ENCODE measurements around the gene TARS1.

TARS1 gene

DNA sequence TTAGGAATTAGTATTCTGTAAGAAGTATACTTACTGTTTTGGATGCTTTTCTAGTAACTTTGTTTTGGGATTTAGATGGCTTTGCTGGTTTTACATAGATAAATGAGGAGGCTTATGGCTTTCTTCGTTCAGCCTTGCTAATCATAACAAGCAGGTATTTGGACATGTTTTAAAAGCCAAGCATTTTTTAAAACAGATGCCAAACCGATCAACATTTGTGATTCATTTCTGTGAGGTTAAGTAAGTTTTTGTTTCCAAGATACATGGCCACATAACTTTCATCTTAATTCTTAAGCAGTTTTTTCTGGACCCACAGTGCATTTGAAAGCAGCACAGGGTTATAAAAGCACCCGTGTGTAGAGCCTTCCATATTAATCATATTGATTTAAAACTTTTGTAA, 21.7 kb downstream of the TARS1 start:
- TF ChIP-seq GATA3 (IDR thresholded peaks at IDR 0.05; ENCODE audit: low read depth, low read length) = no peak
- no peak for TF ChIP-seq GATA2 (IDR thresholded peaks at IDR 0.05; ENCODE audit: low read depth, low read length)

DNA sequence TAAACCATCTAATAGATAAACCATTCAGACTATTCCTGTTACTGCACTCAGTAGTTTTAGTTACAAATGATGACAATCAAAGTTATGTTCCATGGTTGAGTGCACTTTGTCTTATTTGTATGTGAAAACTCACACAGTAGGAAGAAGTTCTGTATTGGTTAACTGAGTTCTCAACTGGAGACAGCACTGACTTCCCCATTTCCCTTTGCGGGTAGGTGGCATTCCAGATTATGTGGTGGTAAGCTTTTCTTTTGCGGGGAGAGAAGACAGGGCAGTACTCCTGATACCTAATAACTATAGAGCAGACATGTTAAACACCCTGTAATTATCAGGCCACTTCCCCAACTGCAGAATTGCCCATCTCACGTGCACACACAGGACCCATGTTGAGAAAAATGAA, 24.4 kb downstream of the TARS1 start:
- no peak for TF ChIP-seq GATA3 (IDR thresholded peaks at IDR 0.05; ENCODE audit: low read depth, low read length)
- no peak for TF ChIP-seq GATA2 (IDR thresholded peaks at IDR 0.05; ENCODE audit: low read depth, low read length)

DNA sequence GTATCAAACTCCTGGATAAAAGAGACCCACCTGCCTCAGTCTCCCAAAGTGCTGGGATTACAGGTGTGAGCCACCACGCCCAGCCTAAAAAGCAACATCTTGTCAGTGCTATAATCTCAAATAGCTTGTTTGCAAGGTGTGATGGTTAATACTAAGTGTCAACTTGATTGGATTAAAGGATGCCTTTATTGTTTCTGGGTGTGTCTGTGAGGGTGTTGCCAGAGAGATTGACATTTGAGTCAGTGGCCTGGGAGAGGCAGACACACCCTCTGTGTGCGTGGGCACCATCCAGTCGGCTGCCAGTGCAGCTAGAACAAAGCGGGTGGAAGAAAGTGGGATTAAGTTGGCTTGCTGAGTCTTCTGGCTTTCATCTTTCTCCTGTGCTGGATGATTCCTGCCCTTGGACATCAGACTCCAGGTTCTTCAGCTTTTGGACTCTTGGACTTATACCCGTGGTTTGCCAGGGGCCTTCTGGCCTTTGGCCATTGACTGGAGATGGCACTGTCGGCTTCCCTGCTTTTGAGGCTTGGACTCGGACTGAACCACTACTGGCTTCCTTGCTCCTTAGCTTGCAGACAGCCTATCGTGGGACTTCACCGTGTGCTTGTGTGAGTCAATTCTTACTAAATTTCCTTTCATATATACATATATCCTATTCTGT, 28.1 kb downstream of the TARS1 start:
- TF ChIP-seq GATA2 (IDR thresholded peaks at IDR 0.05; ENCODE audit: low read depth, low read length) (no peak), GATA3 (IDR thresholded peaks at IDR 0.05; ENCODE audit: low read depth, low read length) (no peak)

DNA sequence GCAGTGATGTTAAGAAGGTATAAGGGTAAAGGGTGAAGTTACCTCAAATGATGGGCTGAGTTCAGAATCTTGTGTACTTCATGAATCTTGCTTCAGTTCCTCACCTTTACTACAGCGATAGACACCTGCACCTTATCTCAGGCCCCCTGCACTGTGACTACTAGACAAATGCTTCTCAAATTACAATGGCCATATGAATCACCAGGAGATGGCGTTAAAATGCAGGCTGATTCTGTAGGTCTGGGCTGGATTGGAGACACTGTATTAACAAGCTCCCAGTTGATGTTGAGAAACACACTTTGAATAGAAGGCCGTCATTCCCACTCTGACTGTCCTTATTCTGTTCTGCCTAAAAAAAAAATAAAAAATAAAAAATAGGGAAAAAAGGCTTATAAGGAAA, 29.8 kb downstream of the TARS1 start:
- TF ChIP-seq GATA3 (IDR thresholded peaks at IDR 0.05; ENCODE audit: low read depth, low read length) = no peak
- no peak for TF ChIP-seq GATA2 (IDR thresholded peaks at IDR 0.05; ENCODE audit: low read depth, low read length)

DNA sequence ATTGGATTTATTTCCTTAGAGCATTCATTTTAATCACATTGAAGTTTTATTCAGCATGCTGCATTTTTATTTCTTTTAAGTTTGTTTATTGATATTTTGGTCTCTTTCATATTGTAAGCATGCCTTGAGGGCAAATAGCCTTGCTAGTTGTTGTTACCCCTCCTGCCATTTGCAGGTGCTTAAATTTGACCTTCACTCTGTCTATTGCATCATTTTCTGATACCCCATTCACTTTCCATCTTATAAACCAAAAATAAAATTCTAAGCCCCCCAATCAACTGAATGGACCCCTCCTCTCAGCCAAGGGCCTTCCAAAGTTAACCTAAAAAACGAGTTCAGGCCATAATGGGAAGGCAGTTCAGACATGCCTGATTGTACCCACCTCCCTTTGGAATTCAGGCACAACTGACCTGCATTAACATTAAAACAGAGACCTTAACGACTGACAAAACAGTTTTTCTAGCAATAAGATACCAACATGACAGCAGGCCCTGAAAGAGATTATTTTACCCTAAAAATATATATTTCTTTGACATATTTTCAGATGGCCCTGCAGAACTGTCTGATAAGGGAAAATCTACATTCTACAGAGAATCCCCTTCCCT, 32.1 kb downstream of the TARS1 start:
- no peak for TF ChIP-seq GATA3 (IDR thresholded peaks at IDR 0.05; ENCODE audit: low read depth, low read length)
- TF ChIP-seq GATA2 (IDR thresholded peaks at IDR 0.05; ENCODE audit: low read depth, low read length) = no peak

DNA sequence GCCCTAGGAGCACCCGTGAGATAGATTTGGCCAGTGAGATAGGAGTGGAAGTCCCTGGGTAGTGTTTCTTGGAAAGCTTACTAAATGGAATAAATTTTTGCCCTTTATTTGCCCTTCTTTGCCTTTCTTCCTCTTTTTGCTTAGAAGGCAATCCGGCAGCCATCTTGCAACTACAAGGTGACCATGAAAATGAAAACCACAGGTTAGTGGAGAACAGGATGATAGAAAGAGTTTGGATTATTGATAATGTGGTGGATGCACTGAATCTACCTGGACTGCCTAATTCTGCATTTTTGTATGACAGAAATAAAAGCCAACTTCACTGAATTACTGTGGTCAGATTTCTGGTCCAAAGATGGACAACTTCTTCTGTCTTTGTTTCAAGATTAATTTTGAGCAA, 33.2 kb downstream of the TARS1 start:
- TF ChIP-seq GATA3 (IDR thresholded peaks at IDR 0.05; ENCODE audit: low read depth, low read length) (no peak), GATA2 (IDR thresholded peaks at IDR 0.05; ENCODE audit: low read depth, low read length) (no peak)

DNA sequence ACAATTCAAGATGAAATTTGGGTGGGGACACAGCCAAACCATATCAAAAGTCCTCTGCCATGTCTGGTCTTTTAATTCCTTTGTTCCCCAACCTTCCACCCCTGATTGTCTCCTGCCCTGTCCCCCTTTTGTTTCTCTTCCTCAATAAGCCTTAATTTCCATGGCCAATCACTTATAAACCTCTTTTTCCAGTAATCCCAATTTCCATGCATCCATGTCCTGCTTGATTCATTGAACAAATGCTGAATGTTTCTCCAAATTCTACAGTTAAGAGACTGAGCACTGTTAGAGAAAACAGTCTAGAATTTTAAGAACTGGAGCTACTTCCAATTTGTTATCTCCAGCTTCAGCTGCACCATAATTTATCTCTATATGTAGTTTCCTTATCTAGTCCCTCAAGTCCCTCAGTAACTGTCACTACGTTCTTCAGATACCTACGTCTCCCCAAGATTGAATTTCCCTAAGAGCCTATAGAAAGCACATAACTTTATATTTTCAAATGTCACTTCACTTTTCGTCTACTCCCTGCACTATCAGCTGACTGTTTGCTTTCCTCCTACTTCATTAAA, 34.2 kb downstream of the TARS1 start:
- TF ChIP-seq GATA2 (IDR thresholded peaks at IDR 0.05; ENCODE audit: low read depth, low read length) = no peak
- TF ChIP-seq GATA3 (IDR thresholded peaks at IDR 0.05; ENCODE audit: low read depth, low read length) = no peak

DNA sequence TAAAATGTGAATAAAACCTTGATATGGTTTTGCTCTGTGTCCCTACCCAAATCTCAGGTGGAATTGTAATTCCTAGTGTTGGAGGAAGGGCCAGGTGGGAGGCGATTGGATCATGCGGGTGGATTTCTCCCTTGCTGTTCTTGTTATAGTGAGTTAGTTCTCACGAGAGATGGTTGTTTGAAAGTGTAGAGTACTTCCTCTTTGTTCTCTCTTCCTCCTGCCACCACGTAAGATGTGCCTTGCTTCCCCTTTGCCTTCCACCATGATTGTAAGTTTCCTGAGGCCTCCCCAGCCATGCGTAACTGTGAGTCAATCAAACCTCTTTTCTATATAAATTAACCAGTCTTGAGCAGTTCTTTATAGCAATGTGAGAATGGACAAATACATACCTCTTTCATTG, 34.9 kb downstream of the TARS1 start:
- TF ChIP-seq GATA3 (IDR thresholded peaks at IDR 0.05; ENCODE audit: low read depth, low read length) = no peak
- TF ChIP-seq GATA2 (IDR thresholded peaks at IDR 0.05; ENCODE audit: low read depth, low read length) = no peak

DNA sequence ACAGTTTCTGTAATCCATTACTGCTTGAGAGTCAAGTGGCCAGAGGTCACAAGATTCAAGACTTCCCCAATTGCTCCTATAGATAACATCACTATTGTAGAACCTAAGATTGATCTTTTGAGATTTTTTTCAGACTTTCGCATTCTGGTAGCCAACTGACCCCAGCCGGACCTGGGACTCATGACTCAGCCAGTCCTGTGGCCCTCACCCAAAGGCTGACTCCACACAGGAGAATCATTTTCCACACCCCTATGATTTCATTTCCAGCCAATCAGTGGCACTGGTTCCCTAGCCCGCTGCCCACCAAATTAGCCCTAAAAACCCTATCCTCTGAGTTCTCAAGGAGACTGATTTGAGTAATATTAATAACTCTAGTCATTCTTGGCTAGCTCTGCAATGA, 36.2 kb downstream of the TARS1 start:
- TF ChIP-seq GATA3 (IDR thresholded peaks at IDR 0.05; ENCODE audit: low read depth, low read length) = no peak
- TF ChIP-seq GATA2 (IDR thresholded peaks at IDR 0.05; ENCODE audit: low read depth, low read length) = no peak

DNA sequence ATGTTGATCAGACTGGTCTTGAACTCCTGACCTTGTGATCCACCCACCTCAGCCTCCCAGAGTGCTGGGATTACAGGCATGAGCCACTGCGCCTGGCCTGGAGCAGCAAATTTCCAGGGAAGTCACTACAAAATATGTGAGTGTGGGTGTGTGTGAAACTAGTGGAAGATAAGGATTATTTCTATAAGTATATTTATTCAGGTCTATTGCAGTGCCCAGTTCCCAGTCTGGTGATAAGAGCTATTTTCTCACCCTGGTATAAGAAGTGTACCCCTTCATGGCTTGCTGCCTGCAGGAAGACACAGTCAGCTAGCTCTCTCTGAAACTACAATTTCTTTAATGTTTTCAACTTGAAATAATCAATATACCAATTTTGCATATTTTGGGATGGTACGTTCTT, 37.1 kb downstream of the TARS1 start:
- TF ChIP-seq GATA2 (IDR thresholded peaks at IDR 0.05; ENCODE audit: low read depth, low read length) = no peak
- TF ChIP-seq GATA3 (IDR thresholded peaks at IDR 0.05; ENCODE audit: low read depth, low read length) = no peak

DNA sequence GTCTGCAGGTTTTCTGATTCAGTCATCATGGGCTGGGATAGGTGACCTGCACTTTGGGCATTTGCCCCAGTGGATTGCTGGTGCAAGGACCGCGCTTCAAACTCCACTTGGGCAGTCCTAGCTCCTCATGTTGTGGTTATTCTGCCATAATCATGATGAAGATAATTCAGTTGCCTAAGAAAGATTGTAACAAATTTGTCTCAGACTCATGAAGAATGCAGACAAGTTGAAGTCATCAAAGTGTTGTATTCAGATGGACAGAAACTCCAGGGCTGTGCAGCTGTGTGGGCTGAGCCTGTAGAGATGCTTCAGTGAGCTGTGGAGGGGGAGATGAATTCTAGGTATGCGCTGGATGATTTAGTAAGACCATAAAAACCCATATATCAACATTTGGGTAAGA, 38.5 kb downstream of the TARS1 start:
- TF ChIP-seq GATA2 (IDR thresholded peaks at IDR 0.05; ENCODE audit: low read depth, low read length) (no peak), GATA3 (IDR thresholded peaks at IDR 0.05; ENCODE audit: low read depth, low read length) (no peak)

DNA sequence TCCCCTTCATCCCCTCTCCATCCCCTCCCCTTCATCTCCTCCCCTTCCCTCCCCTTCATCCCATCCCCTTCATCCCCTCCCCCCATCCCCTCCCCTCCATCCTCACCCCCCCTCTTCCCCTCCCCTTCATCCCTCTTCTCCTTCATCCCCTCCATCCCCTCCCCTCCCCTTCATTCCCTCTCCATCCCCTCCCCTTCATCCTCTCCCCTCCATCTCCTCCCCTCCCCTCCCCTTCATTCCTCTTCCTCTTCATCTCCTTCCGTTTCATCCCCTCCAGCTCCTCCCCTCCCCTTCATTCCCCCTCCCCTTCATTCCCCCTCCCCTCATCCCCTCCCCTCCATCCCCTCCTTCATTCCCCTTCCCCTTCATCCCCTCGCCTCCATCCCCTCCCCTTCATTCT, 40.1 kb downstream of the TARS1 start:
- TF ChIP-seq GATA2 (IDR thresholded peaks at IDR 0.05; ENCODE audit: low read depth, low read length) = no peak
- no peak for TF ChIP-seq GATA3 (IDR thresholded peaks at IDR 0.05; ENCODE audit: low read depth, low read length)

DNA sequence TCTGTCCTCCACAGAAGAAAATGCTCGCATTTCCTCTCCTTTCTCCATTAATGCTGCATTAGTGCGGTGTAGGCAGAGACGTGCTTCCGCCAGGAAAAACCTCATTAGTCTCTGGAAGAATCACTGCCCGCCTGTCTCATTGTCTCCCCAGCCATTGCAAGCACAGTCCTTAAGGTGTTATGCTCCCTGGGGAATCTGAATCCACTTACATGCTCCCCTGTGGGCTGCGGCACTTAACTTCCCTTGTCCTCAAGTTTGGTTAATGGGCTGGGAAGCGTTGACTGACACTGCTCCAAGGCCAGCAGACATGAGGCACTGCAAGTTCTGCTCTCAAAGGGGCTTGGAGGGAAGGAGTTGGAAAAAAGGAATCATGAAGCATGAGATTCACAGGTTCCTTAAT, 41.6 kb downstream of the TARS1 start:
- TF ChIP-seq GATA3 (IDR thresholded peaks at IDR 0.05; ENCODE audit: low read depth, low read length) (no peak), GATA2 (IDR thresholded peaks at IDR 0.05; ENCODE audit: low read depth, low read length) (no peak)

DNA sequence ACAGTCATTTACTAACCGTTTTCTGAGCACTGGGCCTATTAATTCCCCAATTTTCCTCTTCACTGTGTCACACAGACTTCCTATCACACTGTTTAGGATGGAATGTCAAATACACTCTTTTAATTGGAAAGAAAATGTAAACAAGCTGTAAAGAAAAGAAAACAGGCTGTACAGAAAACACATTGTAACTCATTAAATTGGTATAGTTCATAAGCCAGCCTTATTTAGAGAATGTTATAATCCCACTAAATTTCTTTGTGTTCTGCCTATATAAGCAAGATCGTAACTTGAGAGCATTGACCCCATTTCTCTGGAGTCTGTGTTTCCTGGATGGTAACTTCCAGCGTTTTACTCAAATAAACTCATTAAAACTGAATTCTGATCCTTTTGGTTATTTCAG, 46.5 kb downstream of the TARS1 start:
- no peak for TF ChIP-seq GATA2 (IDR thresholded peaks at IDR 0.05; ENCODE audit: low read depth, low read length)

DNA sequence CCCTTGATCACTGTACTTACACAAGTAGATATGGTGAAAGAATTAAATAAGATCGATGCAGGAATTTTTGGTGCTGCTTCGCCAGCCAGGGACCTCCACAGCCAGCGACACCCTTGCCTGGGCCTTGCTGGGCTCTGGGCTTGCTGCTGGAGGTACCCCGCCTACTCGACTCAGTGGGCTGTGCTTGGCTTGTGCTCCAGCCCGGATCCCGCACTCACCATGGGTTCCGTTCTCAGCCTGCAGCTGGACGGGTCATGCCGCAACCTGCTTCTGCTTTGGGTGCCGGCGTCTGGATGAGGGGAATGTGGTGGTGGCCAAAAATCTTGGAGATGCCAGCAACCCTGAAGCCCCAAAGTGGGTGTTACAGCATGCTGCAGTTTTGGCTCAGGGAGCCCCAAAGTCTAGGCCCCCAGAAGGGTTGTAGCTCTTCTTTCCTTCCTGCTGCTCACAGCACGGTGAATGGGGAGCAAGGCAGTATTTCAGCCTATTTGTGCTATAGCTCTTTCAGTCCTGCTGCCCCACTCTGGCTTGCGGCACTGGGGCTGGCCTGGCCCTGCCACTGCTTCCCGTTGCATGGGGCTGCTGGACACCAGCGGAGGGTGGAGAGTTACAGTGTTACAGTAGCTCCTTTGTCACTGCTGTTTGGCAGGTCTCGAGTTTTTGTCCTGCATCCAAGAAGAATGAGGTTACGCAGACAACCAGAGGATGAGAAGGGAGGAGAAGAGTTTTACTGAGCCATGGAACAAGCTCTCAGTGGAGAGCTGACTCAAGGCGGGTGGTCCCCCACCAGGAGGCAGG, 48.0 kb downstream of the TARS1 start:
- no peak for TF ChIP-seq GATA2 (IDR thresholded peaks at IDR 0.05; ENCODE audit: low read depth, low read length)
- TF ChIP-seq GATA3 (IDR thresholded peaks at IDR 0.05; ENCODE audit: low read depth, low read length) = no peak
